HepG2 (cell line): ENCODE measurements around the gene SRSF10. TPM values are rescaled to one million over a fixed set of nuclear protein-coding genes. Genes with fewer than 3 reads are reported as not detected.

Experiments used
- BORCS8-MEF2B ChIP-seq: sonication (generic); formaldehyde crosslinking; IDR thresholded peaks from 2 replicates; pipeline ENCODE4 v1.8.0; 2022; ENCODE audit warnings: mild to moderate bottlenecking, missing genetic modification reagents
- DPF2 ChIP-seq: sonication (generic); formaldehyde crosslinking; IDR thresholded peaks from 2 replicates; pipeline ENCODE4 v1.4.0; 2020; ENCODE audit warnings: mild to moderate bottlenecking, low read depth, missing genetic modification reagents, borderline replicate concordance
- KDM3A ChIP-seq: IDR thresholded peaks from 2 replicates; pipeline ENCODE4 v1.6.1; 2018; ENCODE audit warnings: low read depth, missing compliant biosample characterization
- KDM5A ChIP-seq: fragments of 200-600 bp; sonication (generic); IDR thresholded peaks from 2 replicates; pipeline ENCODE4 v1.7.0; 2018; ENCODE audit warnings: antibody characterized with exemption, mild to moderate bottlenecking, low read length, borderline replicate concordance
- POLR2A ChIP-seq, 2 experiments: IDR thresholded peaks; 2 replicates each; pipeline ENCODE4 v1.6.1; 2011; ENCODE audit warnings: low read depth in 2 of 2, low read length in 2 of 2, mild to moderate bottlenecking in 1 of 2, moderate library complexity in 1 of 2; ENCODE audit not compliant: insufficient read depth in 1 of 2
- SPEN ChIP-seq: sonication (generic); formaldehyde crosslinking; IDR thresholded peaks from 2 replicates; pipeline ENCODE4 v1.5.1; 2020; ENCODE audit warnings: low read depth, mild to moderate bottlenecking, missing genetic modification reagents
- polyA plus RNA-seq, 8 experiments: library from polyadenylated mRNA; depleted of rRNA in 3 of 8; stranded (reverse) in 7 of 8; unstranded in 1 of 8; fragments of >200 nt; fragmentation: Illumina TruSeq in 4 of 8; extraction: Trizol in 4 of 8; gene quantifications; 2 replicates each; pipeline versions ENCODE4 v1.2.1 to v1.2.3, GENCODE V29; 2011 to 2016; ENCODE audit warnings: low read depth in 4 of 8, missing spikeins in 1 of 8, mixed read lengths in 1 of 8; ENCODE audit not compliant: insufficient read depth in 1 of 8
- total RNA-seq, 5 experiments: library from RNA; depleted of rRNA; stranded (reverse); fragments of >200 nt; fragmentation: Illumina TruSeq; extraction: Trizol; gene quantifications; 2 replicates each; pipeline ENCODE4 v1.2.3, GENCODE V29; 2016; ENCODE audit warnings: low read depth in 1 of 5
- TF ChIP-seq, protein P1 (sequence below): sonication (generic); formaldehyde crosslinking; IDR thresholded peaks from 2 replicates; pipeline ENCODE4 v1.5.0; 2020; ENCODE audit warnings: mild to moderate bottlenecking, missing genetic modification reagents
- TF ChIP-seq, protein P2 (sequence below): sonication (generic); formaldehyde crosslinking; IDR thresholded peaks from 2 replicates; pipeline ENCODE4 v1.5.0; 2020; ENCODE audit warnings: mild to moderate bottlenecking, missing genetic modification reagents
- TF ChIP-seq, protein P3 (sequence below): sonication (generic); formaldehyde crosslinking; IDR thresholded peaks from 2 replicates; pipeline ENCODE4 v1.8.0; 2022; ENCODE audit warnings: missing genetic modification reagents, mild to moderate bottlenecking, inconsistent platforms, borderline replicate concordance
- TF ChIP-seq, protein P4 (sequence below): IDR thresholded peaks from 2 replicates; pipeline ENCODE4 v1.4.0; 2020; ENCODE audit warnings: mild to moderate bottlenecking, missing genetic modification reagents
- TF ChIP-seq, protein P5 (sequence below): sonication (generic); formaldehyde crosslinking; IDR thresholded peaks from 2 replicates; pipeline ENCODE4 v1.4.0; 2020; ENCODE audit warnings: missing genetic modification reagents
- TF ChIP-seq, protein P6 (sequence below): sonication (generic); formaldehyde crosslinking; IDR thresholded peaks from 2 replicates; pipeline ENCODE4 v1.9.0; 2021; ENCODE audit warnings: missing genetic modification reagents, mild to moderate bottlenecking, borderline replicate concordance

SRSF10 gene
- total and polyA plus RNA-seq, 2 of the 13 experiments (the other 11 are each of a cell fraction or from before 2014, with no cell fraction given): 126 to 186 TPM

DNA sequence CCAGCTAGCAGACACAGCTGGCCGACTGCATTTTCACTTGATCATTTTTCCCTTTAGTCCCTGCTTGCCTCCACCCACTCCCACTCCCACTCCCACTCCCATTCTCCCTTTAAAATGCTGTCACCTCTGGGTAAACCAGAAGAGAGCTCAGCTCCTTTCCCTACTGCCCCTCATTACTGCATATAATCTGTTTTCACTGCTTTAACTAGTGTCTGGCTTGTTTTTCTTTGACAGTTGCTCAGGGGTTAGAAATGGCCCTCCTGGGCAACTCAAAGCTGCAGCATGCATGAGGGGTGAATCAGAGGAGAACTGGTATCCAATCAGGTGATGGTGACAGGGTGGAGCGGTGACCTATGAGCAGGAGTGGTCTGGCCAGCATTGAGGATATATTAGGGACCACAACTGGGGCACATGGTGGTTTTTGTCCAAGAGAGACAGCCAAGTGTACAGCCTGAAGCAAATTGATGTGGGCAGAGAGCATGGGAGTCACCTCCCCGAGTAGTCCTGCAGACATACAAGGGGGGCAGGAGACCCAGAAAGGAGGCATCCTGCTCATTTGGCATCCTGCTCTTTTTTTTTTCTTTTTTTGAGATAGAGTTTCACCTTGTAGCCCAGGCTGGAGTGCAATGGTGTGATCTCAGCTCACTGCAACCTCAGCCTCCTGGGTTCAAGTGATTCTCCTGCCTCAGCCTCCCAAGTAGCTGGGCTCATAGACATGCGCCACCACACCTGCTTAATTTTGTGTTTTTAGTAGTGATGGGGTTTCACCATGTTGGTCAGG, 42.6 kb upstream of the SRSF10 start (continued):
- no peak for TF ChIP-seq SPEN (CRISPR knock-in tag)
- TF ChIP-seq, protein P1, sequence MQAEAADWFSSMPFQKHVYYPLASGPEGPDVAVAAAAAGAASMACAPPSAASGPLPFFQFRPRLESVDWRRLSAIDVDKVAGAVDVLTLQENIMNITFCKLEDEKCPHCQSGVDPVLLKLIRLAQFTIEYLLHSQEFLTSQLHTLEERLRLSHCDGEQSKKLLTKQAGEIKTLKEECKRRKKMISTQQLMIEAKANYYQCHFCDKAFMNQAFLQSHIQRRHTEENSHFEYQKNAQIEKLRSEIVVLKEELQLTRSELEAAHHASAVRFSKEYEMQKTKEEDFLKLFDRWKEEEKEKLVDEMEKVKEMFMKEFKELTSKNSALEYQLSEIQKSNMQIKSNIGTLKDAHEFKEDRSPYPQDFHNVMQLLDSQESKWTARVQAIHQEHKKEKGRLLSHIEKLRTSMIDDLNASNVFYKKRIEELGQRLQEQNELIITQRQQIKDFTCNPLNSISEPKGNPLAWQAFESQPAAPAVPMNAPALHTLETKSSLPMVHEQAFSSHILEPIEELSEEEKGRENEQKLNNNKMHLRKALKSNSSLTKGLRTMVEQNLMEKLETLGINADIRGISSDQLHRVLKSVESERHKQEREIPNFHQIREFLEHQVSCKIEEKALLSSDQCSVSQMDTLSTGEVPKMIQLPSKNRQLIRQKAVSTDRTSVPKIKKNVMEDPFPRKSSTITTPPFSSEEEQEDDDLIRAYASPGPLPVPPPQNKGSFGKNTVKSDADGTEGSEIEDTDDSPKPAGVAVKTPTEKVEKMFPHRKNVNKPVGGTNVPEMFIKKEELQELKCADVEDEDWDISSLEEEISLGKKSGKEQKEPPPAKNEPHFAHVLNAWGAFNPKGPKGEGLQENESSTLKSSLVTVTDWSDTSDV (CRISPR knock-in tag): no peak
- TF ChIP-seq, protein P2, sequence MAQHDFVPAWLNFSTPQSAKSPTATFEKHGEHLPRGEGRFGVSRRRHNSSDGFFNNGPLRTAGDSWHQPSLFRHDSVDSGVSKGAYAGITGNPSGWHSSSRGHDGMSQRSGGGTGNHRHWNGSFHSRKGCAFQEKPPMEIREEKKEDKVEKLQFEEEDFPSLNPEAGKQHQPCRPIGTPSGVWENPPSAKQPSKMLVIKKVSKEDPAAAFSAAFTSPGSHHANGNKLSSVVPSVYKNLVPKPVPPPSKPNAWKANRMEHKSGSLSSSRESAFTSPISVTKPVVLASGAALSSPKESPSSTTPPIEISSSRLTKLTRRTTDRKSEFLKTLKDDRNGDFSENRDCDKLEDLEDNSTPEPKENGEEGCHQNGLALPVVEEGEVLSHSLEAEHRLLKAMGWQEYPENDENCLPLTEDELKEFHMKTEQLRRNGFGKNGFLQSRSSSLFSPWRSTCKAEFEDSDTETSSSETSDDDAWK: no peak
- TF ChIP-seq DPF2 (CRISPR knock-in tag): no peak
- TF ChIP-seq, protein P3, sequence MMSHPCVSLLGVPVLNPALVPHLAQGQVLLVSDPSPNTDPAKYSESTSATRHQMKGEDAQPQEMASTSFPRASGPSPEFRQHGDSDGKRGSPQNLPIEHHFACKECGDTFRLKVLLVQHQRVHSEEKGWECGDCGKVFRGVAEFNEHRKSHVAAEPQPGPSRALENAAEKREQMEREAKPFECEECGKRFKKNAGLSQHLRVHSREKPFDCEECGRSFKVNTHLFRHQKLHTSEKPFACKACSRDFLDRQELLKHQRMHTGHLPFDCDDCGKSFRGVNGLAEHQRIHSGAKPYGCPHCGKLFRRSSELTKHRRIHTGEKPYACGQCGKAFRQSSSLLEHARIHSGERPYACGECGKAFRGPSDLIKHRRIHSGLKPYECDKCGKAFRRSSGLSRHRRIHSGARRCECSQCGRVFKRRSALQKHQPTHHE (CRISPR knock-in tag): no peak
- TF ChIP-seq, protein P4, sequence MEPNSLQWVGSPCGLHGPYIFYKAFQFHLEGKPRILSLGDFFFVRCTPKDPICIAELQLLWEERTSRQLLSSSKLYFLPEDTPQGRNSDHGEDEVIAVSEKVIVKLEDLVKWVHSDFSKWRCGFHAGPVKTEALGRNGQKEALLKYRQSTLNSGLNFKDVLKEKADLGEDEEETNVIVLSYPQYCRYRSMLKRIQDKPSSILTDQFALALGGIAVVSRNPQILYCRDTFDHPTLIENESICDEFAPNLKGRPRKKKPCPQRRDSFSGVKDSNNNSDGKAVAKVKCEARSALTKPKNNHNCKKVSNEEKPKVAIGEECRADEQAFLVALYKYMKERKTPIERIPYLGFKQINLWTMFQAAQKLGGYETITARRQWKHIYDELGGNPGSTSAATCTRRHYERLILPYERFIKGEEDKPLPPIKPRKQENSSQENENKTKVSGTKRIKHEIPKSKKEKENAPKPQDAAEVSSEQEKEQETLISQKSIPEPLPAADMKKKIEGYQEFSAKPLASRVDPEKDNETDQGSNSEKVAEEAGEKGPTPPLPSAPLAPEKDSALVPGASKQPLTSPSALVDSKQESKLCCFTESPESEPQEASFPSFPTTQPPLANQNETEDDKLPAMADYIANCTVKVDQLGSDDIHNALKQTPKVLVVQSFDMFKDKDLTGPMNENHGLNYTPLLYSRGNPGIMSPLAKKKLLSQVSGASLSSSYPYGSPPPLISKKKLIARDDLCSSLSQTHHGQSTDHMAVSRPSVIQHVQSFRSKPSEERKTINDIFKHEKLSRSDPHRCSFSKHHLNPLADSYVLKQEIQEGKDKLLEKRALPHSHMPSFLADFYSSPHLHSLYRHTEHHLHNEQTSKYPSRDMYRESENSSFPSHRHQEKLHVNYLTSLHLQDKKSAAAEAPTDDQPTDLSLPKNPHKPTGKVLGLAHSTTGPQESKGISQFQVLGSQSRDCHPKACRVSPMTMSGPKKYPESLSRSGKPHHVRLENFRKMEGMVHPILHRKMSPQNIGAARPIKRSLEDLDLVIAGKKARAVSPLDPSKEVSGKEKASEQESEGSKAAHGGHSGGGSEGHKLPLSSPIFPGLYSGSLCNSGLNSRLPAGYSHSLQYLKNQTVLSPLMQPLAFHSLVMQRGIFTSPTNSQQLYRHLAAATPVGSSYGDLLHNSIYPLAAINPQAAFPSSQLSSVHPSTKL (CRISPR knock-in tag): peak; percentile 30; the same call in 1 of the 2 replicates
- no peak for TF ChIP-seq BORCS8-MEF2B (CRISPR knock-in tag)
- TF ChIP-seq, protein P5, sequence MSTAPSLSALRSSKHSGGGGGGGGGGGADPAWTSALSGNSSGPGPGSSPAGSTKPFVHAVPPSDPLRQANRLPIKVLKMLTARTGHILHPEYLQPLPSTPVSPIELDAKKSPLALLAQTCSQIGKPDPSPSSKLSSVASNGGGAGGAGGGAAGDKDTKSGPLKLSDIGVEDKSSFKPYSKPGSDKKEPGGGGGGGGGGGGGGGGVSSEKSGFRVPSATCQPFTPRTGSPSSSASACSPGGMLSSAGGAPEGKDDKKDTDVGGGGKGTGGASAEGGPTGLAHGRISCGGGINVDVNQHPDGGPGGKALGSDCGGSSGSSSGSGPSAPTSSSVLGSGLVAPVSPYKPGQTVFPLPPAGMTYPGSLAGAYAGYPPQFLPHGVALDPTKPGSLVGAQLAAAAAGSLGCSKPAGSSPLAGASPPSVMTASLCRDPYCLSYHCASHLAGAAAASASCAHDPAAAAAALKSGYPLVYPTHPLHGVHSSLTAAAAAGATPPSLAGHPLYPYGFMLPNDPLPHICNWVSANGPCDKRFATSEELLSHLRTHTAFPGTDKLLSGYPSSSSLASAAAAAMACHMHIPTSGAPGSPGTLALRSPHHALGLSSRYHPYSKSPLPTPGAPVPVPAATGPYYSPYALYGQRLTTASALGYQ (CRISPR knock-in tag): no peak
- TF ChIP-seq POLR2A (IDR thresholded peaks at IDR 0.05; ENCODE audit: insufficient read depth in 1 of 2, low read depth in 2 of 2, low read length in 2 of 2): peak in 1 of 2 experiments; percentile 85; a peak in 2 of 4 replicates
- TF ChIP-seq, protein P6, sequence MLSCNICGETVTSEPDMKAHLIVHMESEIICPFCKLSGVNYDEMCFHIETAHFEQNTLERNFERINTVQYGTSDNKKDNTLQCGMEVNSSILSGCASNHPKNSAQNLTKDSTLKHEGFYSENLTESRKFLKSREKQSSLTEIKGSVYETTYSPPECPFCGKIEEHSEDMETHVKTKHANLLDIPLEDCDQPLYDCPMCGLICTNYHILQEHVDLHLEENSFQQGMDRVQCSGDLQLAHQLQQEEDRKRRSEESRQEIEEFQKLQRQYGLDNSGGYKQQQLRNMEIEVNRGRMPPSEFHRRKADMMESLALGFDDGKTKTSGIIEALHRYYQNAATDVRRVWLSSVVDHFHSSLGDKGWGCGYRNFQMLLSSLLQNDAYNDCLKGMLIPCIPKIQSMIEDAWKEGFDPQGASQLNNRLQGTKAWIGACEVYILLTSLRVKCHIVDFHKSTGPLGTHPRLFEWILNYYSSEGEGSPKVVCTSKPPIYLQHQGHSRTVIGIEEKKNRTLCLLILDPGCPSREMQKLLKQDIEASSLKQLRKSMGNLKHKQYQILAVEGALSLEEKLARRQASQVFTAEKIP (CRISPR knock-in tag): no peak
- no peak for TF ChIP-seq KDM3A (CRISPR knock-in tag)
- TF ChIP-seq KDM5A: no peak
